ENCODE data around the gene NXPH1.

The NXPH1 gene

GRCh38 chr7:8612584-8612983, 179.2 kb downstream of the NXPH1 start:
- Histone ChIP-seq H3K9me2 (ENCODE audit: low read depth, low read length) (no peaks in the 10 kb centered on the region), H3K36me3 (ENCODE audit: insufficient read depth, low read length) (no peaks in the 10 kb centered on the region)

GRCh38 chr7:8613191-8613590, 179.8 kb downstream of the NXPH1 start:
- H4K20me1 ChIP-seq (ENCODE audit: insufficient read depth, low read length), result no peaks in the 10 kb centered on the region
- TF ChIP-seq CTCF (IDR thresholded peaks at IDR 0.05; ENCODE audit: low read length) (no peak), EZH2 (IDR thresholded peaks at IDR 0.05; ENCODE audit: borderline replicate concordance, low read length) (no peak)
- no peaks in the 10 kb centered on the region for H3K79me2 ChIP-seq (ENCODE audit: insufficient read depth, low read length)
- H3F3A ChIP-seq (ENCODE audit: insufficient read depth, low read length), result no peaks in the 10 kb centered on the region
- H3K9ac ChIP-seq (ENCODE audit: low read length), result no peak overlapping the region
- no peak overlapping the region for H3K27ac ChIP-seq (ENCODE audit: low read depth, low read length, poor library complexity, severe bottlenecking)
- no peaks in the 10 kb centered on the region for H3K4me1 ChIP-seq (ENCODE audit: insufficient read depth, low read length, severe bottlenecking)
- H3K9me2 ChIP-seq (ENCODE audit: low read depth, low read length), result no peaks in the 10 kb centered on the region
- no peak overlapping the region for H2AFZ ChIP-seq (ENCODE audit: low read length)
- no peaks in the 10 kb centered on the region for H3K36me3 ChIP-seq (ENCODE audit: insufficient read depth, low read length)
- no peaks in the 10 kb centered on the region for H3K27me3 ChIP-seq (ENCODE audit: insufficient read depth, low read length)
- no peak overlapping the region for H3K4me3 ChIP-seq (ENCODE audit: low read depth, low read length, poor library complexity, severe bottlenecking)
- no peaks in the 10 kb centered on the region for H3K9me3 ChIP-seq (ENCODE audit: low read length)
- no peak overlapping the region for H3K4me2 ChIP-seq (ENCODE audit: low read length)

More at GRCh38 chr7:8612584-8612983, 179.2 kb downstream of the NXPH1 start:
- H3K27me3 ChIP-seq (ENCODE audit: insufficient read depth, low read length), result no peaks in the 10 kb centered on the region
- no peaks in the 10 kb centered on the region for H3K4me1 ChIP-seq (ENCODE audit: insufficient read depth, low read length, severe bottlenecking)
- TF ChIP-seq EZH2 (IDR thresholded peaks at IDR 0.05; ENCODE audit: borderline replicate concordance, low read length), result no peak
- TF ChIP-seq CTCF (IDR thresholded peaks at IDR 0.05; ENCODE audit: low read length), result no peak
- no peaks in the 10 kb centered on the region for H3F3A ChIP-seq (ENCODE audit: insufficient read depth, low read length)
- H3K9me3 ChIP-seq (ENCODE audit: low read length), result no peaks in the 10 kb centered on the region
- H2AFZ ChIP-seq (ENCODE audit: low read length), result no peak overlapping the region
- H3K4me2 ChIP-seq (ENCODE audit: low read length), result no peak overlapping the region
- H3K27ac ChIP-seq (ENCODE audit: low read depth, low read length, poor library complexity, severe bottlenecking), result no peak overlapping the region
- H3K4me3 ChIP-seq (ENCODE audit: low read depth, low read length, poor library complexity, severe bottlenecking), result no peak overlapping the region
- no peak overlapping the region for H3K9ac ChIP-seq (ENCODE audit: low read length)
- no peaks in the 10 kb centered on the region for H3K79me2 ChIP-seq (ENCODE audit: insufficient read depth, low read length)
- no peaks in the 10 kb centered on the region for H4K20me1 ChIP-seq (ENCODE audit: insufficient read depth, low read length)

- Histone ChIP-seq H4K20me1 (ENCODE audit: insufficient read depth, low read length) (no peaks in the 10 kb centered on the region), H3K27me3 (ENCODE audit: insufficient read depth, low read length) (no peaks in the 10 kb centered on the region), H3F3A (ENCODE audit: insufficient read depth, low read length) (no peaks in the 10 kb centered on the region), H3K9me3 (ENCODE audit: low read length) (no peaks in the 10 kb centered on the region), H3K9ac (ENCODE audit: low read length) (no peak overlapping the region), H3K4me2 (ENCODE audit: low read length) (no peak overlapping the region), H2AFZ (ENCODE audit: low read length) (no peak overlapping the region), H3K4me3 (ENCODE audit: low read depth, low read length, poor library complexity, severe bottlenecking) (no peak overlapping the region), H3K4me1 (ENCODE audit: insufficient read depth, low read length, severe bottlenecking) (no peaks in the 10 kb centered on the region), H3K79me2 (ENCODE audit: insufficient read depth, low read length) (no peaks in the 10 kb centered on the region), H3K36me3 (ENCODE audit: insufficient read depth, low read length) (no peaks in the 10 kb centered on the region), H3K27ac (ENCODE audit: low read depth, low read length, poor library complexity, severe bottlenecking) (no peak overlapping the region), H3K9me2 (ENCODE audit: low read depth, low read length) (no peaks in the 10 kb centered on the region)
- TF ChIP-seq EZH2 (IDR thresholded peaks at IDR 0.05; ENCODE audit: borderline replicate concordance, low read length), result no peak
- TF ChIP-seq CTCF (IDR thresholded peaks at IDR 0.05; ENCODE audit: low read length), result no peak
These were observed 181.6 kb downstream of the NXPH1 start for GRCh38 chr7:8615019-8615418.

Data from OCI-LY1 (cell line).